Effector memory CD4-positive, alpha-beta T cell (primary cell): ENCODE data around the gene RIMKLA.

Source experiments
- DNase-seq, 3 donors: peaks; one replicate each; pipeline ENCODE4 v3.0.0-alpha.2; 2020
- H3K27ac ChIP-seq: 2 replicates; pipeline ENCODE4 v1.7.0; 2013; ENCODE audit warnings: mild to moderate bottlenecking, low read length, moderate library complexity; ENCODE audit not compliant: insufficient read depth, poor library complexity, severe bottlenecking
- H3K27me3 ChIP-seq: replicated peaks from 2 replicates; pipeline ENCODE4 v1.7.0; 2013; ENCODE audit warnings: mild to moderate bottlenecking, low read length; ENCODE audit not compliant: insufficient read depth, control insufficient read depth, poor library complexity, severe bottlenecking
- H3K36me3 ChIP-seq: 2 replicates; pipeline ENCODE4 v1.7.0; 2013; ENCODE audit warnings: mild to moderate bottlenecking, low read length, moderate library complexity; ENCODE audit not compliant: control insufficient read depth, insufficient read depth
- H3K4me1 ChIP-seq: 2 replicates; pipeline ENCODE4 v1.7.0; 2013; ENCODE audit warnings: low read length, mild to moderate bottlenecking; ENCODE audit not compliant: control insufficient read depth, insufficient read depth, poor library complexity, severe bottlenecking
- H3K4me3 ChIP-seq: 2 replicates; pipeline ENCODE4 v1.7.0; 2013; ENCODE audit warnings: low read length, low read depth, mild to moderate bottlenecking; ENCODE audit not compliant: insufficient read depth, poor library complexity, severe bottlenecking
- H3K9me3 ChIP-seq: 2 replicates; pipeline ENCODE4 v1.7.0; 2013; ENCODE audit warnings: mild to moderate bottlenecking, low read length, moderate library complexity; ENCODE audit not compliant: control insufficient read depth

Gene RIMKLA

GRCh38 chr1:42423681-42424080 lies 43.1 kb downstream of the RIMKLA start:
- no peak for DNase-seq
- no peaks in the 10 kb centered on the region for H3K36me3 ChIP-seq
- no peak overlapping the region for H3K4me3 ChIP-seq
- H3K9me3 ChIP-seq: no peaks in the 10 kb centered on the region
- no peak overlapping the region for H3K27ac ChIP-seq
- H3K27me3 ChIP-seq: no peaks in the 10 kb centered on the region
- no peaks in the 10 kb centered on the region for H3K4me1 ChIP-seq

- Histone ChIP-seq H3K9me3 (no peaks in the 10 kb centered on the region), H3K27me3 (no peaks in the 10 kb centered on the region), H3K4me1 (no peaks in the 10 kb centered on the region), H3K27ac (no peak overlapping the region), H3K4me3 (no peak overlapping the region), H3K36me3 (no peaks in the 10 kb centered on the region)
- DNase-seq: no peak
These were observed 43.6 kb downstream of the RIMKLA start for GRCh38 chr1:42424201-42424600.

- Histone ChIP-seq H3K36me3 (no peaks in the 10 kb centered on the region), H3K27me3 (no peaks in the 10 kb centered on the region), H3K9me3 (no peaks in the 10 kb centered on the region), H3K4me3 (no peak overlapping the region), H3K27ac (no peak overlapping the region), H3K4me1 (no peaks in the 10 kb centered on the region)
- DNase-seq: no peak
These were observed 46.6 kb downstream of the RIMKLA start for GRCh38 chr1:42427240-42427639.

- no peaks in the 10 kb centered on the region for H3K27me3 ChIP-seq
- no peak for DNase-seq
- H3K4me1 ChIP-seq: no peaks in the 10 kb centered on the region
- H3K4me3 ChIP-seq: no peak overlapping the region
- H3K9me3 ChIP-seq: no peaks in the 10 kb centered on the region
- H3K36me3 ChIP-seq: no peaks in the 10 kb centered on the region
- no peak overlapping the region for H3K27ac ChIP-seq
These were observed 49.0 kb downstream of the RIMKLA start for GRCh38 chr1:42429603-42430002.

- no peaks in the 10 kb centered on the region for H3K9me3 ChIP-seq
- H3K4me1 ChIP-seq: no peaks in the 10 kb centered on the region
- no peak for DNase-seq
- H3K36me3 ChIP-seq: no peaks in the 10 kb centered on the region
- no peak overlapping the region for H3K27ac ChIP-seq
- H3K4me3 ChIP-seq: no peak overlapping the region
- H3K27me3 ChIP-seq: no peaks in the 10 kb centered on the region
These were observed 49.9 kb downstream of the RIMKLA start for GRCh38 chr1:42430286-42431135.

GRCh38 chr1:42431514-42431913 lies 50.9 kb downstream of the RIMKLA start:
- Histone ChIP-seq H3K27ac (no peak overlapping the region), H3K4me1 (no peaks in the 10 kb centered on the region), H3K4me3 (no peak overlapping the region), H3K27me3 (no peaks in the 10 kb centered on the region), H3K36me3 (no peaks in the 10 kb centered on the region), H3K9me3 (no peaks in the 10 kb centered on the region)
- no peak for DNase-seq

- DNase-seq: no peak
- Histone ChIP-seq H3K36me3 (no peaks in the 10 kb centered on the region), H3K4me1 (no peaks in the 10 kb centered on the region), H3K27me3 (no peaks in the 10 kb centered on the region), H3K4me3 (no peak overlapping the region), H3K9me3 (no peaks in the 10 kb centered on the region), H3K27ac (no peak overlapping the region)
These were observed 52.1 kb downstream of the RIMKLA start for GRCh38 chr1:42432714-42433113.

- H3K36me3 ChIP-seq: no peaks in the 10 kb centered on the region
- H3K4me3 ChIP-seq: no peak overlapping the region
- H3K4me1 ChIP-seq: no peaks in the 10 kb centered on the region
- no peaks in the 10 kb centered on the region for H3K9me3 ChIP-seq
- DNase-seq: no peak
- H3K27ac ChIP-seq: no peak overlapping the region
- H3K27me3 ChIP-seq: no peaks in the 10 kb centered on the region
These were observed 52.8 kb downstream of the RIMKLA start for GRCh38 chr1:42433369-42433768.

- Histone ChIP-seq H3K9me3 (no peaks in the 10 kb centered on the region), H3K27ac (no peak overlapping the region), H3K4me3 (no peak overlapping the region), H3K4me1 (no peaks in the 10 kb centered on the region), H3K27me3 (no peaks in the 10 kb centered on the region), H3K36me3 (no peaks in the 10 kb centered on the region)
- no peak for DNase-seq
These were observed 53.7 kb downstream of the RIMKLA start for GRCh38 chr1:42434340-42434739.

- H3K4me1 ChIP-seq: no peaks in the 10 kb centered on the region
- no peak overlapping the region for H3K4me3 ChIP-seq
- no peaks in the 10 kb centered on the region for H3K9me3 ChIP-seq
- no peak for DNase-seq
- no peak overlapping the region for H3K27ac ChIP-seq
- no peaks in the 10 kb centered on the region for H3K36me3 ChIP-seq
- no peaks in the 10 kb centered on the region for H3K27me3 ChIP-seq
These were observed 59.3 kb downstream of the RIMKLA start for GRCh38 chr1:42439940-42440339.
